Astrocyte (in vitro differentiated cells and primary cell): Measurements from ENCODE around the gene DYNLT1.

Experiments
- EZH2 ChIP-seq: IDR thresholded peaks from 2 replicates; pipeline ENCODE4 v1.6.1; 2012; ENCODE audit warnings: mild to moderate bottlenecking, low read length, inconsistent platforms; ENCODE audit not compliant: insufficient read depth
- TF ChIP-seq, protein P1 (sequence below): IDR thresholded peaks from 2 replicates; pipeline ENCODE4 v1.5.1; 2011; ENCODE audit warnings: low read depth, mild to moderate bottlenecking, inconsistent platforms, low read length, moderate library complexity; ENCODE audit not compliant: insufficient read depth

- TF ChIP-seq, protein P1, sequence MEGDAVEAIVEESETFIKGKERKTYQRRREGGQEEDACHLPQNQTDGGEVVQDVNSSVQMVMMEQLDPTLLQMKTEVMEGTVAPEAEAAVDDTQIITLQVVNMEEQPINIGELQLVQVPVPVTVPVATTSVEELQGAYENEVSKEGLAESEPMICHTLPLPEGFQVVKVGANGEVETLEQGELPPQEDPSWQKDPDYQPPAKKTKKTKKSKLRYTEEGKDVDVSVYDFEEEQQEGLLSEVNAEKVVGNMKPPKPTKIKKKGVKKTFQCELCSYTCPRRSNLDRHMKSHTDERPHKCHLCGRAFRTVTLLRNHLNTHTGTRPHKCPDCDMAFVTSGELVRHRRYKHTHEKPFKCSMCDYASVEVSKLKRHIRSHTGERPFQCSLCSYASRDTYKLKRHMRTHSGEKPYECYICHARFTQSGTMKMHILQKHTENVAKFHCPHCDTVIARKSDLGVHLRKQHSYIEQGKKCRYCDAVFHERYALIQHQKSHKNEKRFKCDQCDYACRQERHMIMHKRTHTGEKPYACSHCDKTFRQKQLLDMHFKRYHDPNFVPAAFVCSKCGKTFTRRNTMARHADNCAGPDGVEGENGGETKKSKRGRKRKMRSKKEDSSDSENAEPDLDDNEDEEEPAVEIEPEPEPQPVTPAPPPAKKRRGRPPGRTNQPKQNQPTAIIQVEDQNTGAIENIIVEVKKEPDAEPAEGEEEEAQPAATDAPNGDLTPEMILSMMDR: no peak
- no peak for TF ChIP-seq EZH2
Observed at GRCh38 chr6:158645064-158646022, 800 bp upstream of the DYNLT1 start.
